T-helper 1 cell (primary cell): Measurements from ENCODE around the gene SLC9A7.

ENCODE experiments used
- DNase-seq, 5 donors: peaks; one replicate each; pipeline ENCODE4 v3.0.0-alpha.2; 2012 to 2020

The SLC9A7 gene

DNA sequence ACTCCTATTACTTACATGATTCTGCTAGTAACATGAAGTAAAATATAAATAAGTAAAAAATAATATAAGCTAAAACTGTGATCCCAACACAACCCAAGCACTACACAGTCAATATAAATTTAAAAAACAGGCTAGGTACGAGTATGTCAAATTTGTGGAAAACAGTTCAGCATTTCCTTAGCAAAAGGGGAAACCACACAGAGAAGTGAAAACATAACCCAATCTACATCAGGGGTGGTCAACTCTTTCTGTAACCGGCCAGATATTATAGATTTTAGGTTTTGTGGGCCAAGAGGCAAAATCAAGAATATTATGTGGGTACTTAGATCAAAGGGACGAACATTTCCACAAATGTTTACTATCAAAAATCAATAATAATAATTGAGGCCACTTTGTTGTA lies 115.3 kb downstream of the SLC9A7 start:
- no peak for DNase-seq

DNA sequence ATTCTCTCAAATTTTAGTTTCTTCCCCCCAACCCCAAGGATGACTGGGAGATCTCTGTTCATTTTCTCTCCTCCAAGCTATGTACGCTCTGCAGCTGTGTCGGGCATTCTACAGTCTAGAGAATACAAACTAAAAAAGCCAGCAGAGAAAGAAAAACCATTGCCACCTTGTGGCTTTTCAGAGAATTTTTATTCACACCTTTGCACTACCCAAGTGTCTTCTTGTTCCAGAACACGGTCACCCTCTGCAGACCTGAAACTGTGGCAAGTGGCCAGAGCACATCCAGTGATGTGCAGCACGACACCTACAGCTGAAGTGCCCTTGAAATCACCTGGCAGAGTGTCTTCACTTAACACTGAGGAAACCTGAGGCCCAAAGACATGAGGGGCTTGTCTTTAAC lies 116.8 kb downstream of the SLC9A7 start:
- DNase-seq = peak in 1 of 5 donors; percentile 50

DNA sequence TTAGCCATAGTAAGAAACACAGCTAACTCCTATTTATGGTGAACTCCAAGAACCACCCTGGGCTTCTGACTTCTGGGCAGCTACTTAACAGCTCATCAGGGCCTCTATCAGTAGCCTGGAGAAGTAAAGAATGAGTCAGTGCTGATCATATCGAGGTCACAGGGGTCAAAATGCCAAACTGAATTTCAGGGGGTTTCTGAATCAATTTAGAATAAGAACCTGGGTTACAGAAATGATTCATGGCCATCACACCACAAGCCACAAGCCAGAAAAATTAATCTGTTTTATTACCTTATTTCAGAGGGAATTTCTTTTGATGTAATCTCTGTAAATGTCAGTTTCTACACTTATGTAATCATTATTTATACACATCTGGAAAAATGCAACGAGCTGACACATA lies 121.0 kb downstream of the SLC9A7 start:
- peak in 1 of 5 donors; percentile 38 for DNase-seq

DNA sequence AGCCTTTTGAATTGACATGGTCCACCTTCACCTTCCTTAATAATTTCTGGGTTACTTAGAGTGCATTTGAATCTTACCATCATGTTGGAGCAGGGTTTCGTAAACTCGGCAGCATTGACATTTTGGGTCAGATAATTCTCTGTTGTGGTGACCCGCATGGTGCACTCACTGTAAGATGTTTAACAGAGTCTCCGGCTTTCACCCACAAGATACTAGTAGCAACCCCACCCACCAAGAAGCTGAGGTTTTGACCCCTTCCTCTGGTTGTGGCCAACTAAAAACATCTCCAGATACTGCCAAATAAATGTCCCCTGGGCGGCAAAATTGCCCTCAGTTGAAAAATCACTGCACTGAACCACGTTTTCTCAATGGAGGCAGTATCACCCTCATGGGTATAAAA lies 122.7 kb downstream of the SLC9A7 start:
- DNase-seq = no peak

DNA sequence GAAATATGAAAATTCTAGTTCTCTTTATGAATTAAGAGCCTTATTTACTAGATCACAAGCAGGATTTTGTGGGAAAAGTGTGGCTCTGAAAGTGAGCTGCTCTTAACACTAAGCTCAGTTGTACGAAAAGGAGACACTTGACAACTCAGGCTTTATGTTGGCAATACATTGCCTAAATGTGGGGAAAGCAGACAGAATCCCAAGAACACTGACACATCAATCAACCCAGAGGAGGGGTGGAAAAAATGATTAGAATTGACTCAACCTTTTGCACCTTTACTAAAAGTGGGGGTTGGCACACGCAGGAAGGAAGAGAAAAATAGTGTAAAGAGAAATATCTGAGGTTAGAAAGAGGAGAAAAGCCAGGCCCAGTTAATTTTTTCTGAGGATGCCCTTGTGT lies 123.7 kb downstream of the SLC9A7 start:
- no peak for DNase-seq

DNA sequence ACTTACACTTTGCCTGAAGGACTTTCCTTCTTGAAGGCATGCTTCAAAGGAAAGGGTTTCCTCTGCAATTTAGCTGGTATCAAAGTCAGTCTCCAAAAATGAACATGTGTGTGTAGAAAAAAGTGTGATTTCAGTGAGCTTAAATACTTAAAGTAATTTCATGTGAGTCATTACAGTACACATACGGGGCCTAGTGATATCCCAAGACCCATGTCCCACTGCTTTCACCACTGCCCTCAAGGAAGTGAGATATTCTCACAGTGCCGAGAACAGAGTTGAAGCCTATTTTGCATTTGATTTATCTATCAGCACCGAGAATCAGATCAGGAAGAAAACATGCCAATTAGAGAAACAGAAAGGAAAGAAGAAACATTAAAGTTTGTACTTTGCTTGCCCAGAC lies 124.3 kb downstream of the SLC9A7 start:
- no peak for DNase-seq

DNA sequence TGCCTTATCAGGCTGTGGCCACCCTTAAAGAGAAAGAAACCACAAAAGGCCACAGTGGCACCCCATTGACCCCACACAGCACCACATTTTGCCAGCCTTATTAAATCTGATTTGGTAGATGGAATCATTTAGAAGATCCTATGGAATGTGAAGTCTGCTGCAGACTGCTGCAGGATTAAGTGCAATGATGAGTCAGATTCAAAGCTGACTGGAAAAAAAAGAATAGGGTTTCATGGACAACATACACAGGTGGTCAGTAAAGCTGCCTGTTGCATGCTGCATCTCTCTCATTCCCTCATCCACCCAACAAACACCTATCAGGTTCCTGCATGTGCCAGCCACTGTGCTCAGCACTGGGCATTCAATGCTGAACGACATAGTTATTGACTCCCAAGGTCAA lies 128.8 kb downstream of the SLC9A7 start:
- DNase-seq = no peak

DNA sequence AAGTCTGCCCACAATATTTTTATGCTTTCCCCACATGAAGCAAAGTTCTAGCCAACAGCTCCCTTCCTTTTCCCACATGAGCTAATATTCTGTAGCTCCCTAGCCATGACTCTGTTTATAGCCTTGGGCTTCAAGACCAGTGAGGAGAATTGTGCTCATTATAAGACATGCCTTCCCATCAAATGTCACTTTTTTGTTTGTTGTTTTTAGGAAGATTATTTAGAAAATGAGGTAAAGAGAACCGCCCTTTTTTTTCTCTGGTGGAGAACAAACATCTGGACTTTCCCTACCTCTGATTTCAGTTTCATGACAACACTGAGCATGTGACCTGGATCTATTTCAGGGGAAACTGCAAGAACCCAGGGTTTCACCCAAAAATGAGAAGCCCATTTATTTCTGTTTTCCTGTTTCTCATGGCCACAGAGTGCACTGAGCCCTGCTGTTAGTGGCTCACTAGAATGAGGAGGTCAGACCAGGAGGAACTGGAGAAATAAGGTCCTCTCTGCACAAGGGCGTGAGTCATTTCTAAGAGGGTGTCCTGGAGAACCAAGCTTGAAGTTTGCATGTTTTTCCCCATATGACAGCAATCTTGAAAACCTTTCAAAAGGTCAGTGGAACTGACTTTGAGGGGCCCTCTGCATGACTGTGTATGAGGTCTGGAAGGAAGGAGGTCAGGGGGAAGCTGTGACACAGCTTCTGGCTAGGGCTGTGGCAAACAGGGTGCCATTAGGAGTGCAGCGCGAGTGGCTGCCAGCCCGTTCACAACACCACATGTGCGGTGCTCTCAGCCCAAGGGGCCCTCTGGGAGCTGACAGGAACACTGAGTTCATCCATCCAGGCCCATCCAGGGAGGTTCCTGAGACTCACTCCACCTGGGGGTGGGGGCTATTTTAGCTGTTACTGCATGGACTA lies 130.2 kb downstream of the SLC9A7 start:
- peak in 1 of 5 donors; percentile 30 for DNase-seq

DNA sequence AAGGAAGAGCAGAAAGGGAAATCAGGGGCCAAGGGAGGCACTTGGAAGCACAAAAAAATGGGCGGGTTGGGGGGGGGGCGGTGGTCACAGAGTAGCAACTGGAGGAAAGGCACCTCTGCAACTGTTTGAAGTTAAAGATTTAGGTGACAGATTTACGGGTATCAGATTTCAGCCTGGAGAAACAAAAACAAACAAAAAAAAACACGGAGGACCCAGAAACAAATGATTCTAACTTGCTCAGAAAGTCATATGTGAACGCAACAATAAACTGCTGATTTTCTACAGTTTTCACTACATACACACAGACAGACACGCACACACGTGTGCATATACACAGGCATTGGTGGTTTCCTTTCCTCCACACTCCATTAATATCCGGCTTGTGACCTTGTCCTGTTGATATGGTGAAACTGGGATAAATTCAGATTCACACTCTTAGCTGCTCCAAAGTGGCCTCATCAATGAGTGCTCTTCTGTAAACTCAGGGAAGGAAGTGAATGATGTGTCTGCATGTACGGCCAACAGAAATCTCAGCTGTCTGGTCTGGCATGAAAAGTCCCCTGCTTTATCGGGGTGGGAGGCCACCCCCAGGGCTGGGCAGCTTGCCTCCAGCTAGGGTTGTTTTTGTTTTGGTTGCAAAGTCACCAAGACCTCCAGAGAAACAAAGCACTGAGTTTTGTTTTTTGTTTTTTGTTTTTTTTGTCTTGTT lies 131.1 kb downstream of the SLC9A7 start:
- DNase-seq = no peak

DNA sequence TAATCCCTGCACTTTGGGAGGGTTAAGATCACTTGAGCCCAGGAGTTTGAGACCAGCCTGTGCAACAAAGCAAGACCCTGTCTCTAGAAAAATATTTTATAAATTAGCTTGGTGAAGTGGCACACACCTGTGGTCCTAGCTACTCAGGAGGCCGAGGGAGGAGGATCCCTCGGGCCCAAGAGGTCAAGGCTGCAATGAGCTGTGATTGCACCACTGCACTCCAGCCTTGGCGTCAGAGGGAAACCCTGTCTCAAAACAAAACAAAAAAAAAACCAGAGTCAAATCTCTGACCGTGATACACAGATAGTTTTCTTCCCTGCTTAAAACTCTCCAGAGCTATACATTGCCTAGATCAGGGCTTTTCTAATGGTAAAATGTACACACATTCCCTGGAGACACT lies 131.9 kb downstream of the SLC9A7 start:
- no peak for DNase-seq

DNA sequence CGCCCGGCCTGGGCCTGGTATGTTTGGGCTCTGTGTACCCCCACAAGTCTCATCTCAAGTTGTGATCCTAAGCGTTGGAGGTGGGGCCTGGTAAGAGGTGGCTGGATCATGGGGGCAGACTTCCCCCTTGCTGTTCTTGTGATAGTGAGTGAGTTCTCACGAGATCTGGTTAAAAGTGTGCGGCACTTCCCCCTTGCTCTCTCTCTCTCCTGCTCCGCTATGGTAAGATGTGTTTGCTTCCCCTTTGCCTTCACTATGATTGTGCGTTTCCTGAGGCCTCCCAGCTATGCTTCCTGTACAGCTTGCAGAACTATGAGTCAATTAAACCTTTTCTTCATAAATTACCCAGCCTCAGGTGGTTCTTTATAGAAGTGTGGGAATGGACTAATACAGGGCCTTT lies 132.4 kb downstream of the SLC9A7 start:
- DNase-seq = peak in 1 of 5 donors; percentile 81

DNA sequence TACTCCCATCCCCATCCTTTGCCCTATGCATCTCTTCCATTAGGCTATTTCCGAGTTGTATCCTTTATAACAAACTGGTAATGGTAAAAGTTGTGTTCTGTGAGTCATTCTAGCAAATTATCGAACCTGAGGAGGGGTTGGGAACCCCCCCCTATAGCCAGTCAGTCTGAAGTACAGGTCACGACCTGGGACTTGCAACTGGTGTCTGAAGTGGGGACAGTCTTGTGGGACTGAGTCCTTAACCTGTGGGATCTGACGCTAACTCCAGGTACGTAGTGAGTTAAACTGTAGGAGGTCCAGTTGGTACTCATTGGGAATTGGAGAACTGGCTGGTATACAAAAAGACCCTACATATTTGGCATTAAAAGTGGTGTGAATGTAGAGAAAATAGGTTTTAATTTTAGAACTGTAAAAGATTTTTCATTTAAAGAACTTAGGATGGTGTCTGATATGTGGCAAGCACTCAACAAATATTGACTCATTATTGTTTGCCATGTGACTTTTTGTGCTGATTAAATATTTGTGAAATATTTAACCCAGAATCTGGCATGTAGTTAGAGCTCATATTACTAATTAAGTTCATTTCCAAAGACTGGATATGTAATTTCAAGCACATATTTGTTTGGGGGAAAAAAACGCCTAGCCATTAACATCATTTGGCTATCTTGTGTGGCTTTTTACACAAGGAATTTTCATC lies 134.7 kb downstream of the SLC9A7 start:
- DNase-seq = no peak

DNA sequence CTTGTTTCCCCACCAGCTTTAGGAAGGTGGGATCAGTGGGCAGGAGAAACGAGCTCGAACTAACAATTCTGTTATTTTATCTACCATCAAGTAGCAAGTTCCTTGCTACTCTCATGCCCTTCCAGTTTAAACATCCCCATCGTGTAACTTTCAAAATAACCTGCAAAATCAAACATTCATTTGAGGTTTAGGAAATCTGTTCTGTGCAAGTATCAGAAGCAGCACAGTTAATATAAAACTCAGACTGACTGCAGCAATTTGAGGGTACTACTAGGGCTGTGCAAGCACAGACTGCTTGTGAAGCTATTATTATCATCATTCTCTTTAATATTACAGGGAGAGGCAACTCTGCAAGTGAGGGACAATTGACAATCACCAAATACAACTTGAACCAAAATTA lies 137.3 kb downstream of the SLC9A7 start:
- DNase-seq = no peak

DNA sequence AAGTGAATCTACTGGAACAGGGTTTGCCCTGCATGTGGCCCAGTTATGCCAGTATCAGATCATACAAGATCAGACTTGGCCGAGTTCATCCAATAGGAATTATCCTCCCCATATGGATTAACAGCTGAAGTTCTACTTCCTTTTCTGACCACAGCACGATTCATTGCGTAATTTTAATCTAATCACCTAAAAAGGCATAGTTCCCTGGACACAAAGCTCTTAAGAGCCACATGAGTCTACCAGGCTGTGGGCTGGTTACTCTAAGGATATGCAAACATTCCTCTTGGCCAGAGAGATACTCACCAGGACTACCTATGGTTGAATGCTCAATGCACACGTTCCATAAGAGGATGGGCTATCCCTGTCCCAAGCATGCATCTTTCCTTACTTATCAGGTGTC lies 138.4 kb downstream of the SLC9A7 start:
- DNase-seq = no peak

DNA sequence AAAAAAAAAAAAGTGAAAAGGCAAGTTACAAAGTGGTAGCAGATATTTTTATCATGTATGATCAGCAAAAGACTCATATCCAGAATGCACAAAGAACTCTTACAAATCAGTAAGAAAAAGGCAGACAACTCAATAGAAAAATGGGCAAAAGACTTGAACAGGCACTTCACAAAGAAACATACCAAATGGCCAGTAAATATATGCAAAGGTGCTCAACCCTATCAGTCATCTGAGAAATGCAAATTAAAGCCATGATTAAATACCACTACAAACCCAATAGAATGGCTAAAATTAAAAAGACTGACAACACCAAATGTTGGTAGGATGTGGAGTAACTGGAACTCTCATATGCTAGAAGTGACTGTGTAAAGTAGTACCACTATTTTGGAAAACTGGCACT lies 140.0 kb downstream of the SLC9A7 start:
- DNase-seq = no peak

DNA sequence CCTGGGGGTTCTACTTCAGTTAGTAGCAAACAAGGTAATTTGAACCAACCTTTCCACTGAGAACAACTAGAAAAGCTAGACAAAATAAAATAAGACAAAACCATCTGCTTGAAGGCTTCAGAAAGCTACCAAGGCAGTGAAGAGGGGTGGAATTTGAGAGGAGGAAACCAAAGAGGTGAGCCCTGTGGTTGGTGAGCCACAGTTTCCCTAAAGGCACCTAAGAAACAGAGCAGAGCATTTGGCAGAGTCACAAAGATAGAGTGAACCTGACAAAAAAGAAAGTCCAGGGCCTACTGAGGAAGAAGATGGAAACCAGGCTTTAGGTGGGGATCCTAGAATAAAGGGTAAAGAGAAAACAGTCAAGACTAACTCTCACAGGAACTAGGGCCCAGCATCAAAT lies 141.0 kb downstream of the SLC9A7 start:
- DNase-seq = peak in 1 of 5 donors; percentile 8

DNA sequence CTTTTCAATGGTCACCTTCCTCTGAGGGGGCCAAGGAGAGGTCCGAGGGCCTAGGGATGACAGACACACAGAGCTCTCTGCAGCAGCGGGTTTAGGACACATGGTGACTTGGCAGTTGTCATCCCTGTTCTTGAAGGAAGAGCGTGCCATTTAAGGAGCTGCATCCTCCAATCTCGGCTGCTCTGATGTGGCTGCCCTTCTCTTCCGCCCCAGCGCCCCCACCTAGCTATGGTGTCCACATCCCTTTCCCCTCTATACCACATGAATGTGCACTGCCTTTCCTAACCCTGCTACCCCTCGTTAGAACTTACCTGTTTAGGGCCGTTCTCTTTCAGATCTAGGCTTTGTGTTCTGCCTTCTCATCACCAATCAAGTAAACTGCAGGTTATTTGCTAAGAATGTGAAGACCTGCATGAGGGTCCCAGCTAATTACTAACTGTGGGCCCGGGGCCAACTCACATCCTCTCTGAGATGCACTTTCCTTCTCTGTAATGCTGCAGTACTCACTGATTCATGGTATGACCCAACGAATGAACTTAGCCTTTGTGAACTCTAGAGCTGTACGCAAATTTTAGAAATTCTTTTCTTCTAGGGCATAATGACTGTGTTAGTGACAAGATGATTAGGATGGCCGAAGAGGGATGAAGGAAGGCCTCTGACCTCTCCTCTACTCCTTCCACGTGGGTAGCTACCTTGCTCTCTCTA lies 147.1 kb downstream of the SLC9A7 start:
- peak in 4 of 5 donors; percentile 14 to 70 (median 23) for DNase-seq

DNA sequence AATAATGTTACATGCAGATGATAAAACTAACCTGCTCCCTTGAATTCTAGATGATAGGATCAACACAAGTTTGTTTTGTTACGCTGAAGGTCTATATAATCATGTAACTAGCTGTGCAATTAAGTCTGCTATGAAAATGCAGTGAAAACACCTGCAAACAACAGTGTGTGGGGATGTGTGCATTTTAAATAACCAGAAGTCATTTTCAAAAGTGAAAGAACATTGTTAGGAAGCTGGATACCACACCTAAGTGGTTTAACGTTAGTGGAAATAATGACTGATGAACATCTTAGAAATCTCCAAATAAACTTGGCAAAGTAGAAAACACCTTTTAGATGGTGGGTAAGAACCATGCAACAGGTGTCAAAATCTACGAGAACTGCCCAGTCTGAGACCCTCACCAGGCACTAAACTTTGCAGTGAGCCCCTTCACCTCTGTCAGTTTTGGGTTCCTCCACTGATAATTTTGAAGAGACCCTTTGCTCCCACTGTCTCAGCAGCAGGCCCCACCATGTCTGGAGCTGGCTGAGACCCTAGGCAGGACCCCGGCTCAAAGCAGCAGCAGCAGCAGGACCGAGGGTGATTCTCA lies 148.8 kb downstream of the SLC9A7 start:
- peak in 1 of 5 donors; percentile 46 for DNase-seq

DNA sequence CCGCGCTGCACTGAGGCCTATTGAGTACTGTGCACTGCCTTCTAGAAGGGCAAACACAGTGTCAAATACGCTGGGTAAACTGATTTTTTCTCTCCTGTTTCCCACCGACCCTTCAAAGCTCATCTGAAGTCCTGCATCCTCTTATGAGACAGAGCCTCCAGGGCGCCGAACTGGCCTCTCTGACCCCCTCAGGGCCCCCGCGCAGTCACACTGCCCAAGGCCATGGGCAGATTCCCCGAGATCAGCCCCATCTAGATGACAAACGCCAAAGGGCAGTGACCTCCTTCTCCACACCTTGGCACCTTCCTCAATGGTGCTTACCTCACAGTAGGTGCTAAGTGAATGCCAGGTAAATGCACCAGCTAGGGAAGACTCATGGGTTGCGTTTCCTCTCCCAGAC lies 151.0 kb downstream of the SLC9A7 start:
- DNase-seq = no peak

DNA sequence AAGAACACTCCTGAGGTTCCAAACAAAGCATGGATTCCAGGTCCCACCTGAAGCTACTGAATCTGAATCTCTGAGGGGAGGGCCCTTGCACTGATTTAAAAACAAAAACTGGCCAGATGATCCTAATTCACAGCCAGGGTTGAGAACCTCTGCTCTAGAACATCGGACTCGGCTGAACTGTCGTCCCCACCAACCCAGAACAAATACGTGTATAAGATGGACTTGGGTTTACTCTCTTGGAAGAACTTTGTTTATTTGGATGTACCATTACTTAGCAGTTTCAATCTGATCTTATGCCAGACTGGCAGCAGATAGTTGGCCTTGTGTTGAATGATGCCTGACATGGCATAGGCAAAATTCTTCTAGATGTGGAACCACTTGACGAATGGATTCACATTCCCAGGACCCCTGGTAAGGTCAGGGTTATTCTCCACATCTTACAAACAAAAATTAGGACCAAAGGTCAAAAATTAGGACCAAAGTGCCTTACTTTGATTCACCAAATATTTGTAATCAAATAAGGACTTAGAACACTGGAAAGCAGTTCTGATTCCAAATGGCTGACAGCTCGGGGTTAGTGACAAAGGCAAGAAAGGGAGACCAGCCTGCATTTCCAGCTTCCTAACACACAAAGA lies 156.3 kb downstream of the SLC9A7 start:
- no peak for DNase-seq

DNA sequence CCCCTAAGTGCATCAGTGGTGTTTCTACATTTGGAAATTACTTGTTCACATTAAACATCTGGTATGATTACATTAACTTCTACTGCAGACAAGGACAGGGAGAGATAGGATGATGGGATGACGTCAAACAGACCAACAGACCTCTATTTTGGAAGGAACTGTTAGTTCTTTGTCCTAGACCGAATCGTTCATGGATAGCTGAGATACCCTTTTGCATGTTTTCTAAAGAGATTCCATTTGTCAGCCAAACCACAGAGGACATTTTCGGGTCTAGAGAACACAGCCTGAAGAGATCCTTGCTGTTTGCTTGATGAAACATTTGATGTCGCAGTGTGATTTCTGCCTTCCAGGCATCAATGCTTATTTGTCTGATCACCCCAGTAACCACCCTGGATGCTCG lies 157.6 kb downstream of the SLC9A7 start:
- no peak for DNase-seq

DNA sequence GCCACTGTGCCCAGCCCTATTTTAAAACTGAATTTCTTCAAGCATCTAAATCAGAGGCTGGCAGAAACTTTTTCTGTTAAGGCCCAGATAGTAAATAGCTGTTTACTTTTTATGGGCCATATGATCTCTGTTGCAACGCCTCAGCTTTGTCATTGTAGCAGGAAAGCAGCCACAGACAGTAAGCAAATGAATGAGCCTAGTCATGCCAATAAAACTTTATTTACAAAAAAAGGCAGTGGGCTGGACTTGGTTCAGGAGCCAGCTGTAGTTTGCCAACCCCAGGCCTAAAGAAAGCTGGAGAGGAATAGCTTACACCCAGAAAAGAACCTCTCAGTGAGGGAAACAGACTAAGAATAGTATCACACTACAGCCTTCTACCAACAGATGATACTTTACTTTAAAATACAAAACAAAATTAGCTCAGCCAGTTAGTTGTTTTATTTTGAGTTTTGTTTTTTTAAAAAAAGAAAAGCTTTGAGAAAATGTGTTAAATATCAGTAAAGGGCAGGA lies 159.8 kb downstream of the SLC9A7 start:
- no peak for DNase-seq
